DLD1 (cell line): Measurements from ENCODE around the gene CBLB.

Experiments
- in situ Hi-C: cut with HindIII; loops from 2 replicates; pipeline ENCODE4 v1.10.0; 2017; ENCODE audit warnings: low sequenced_read_pairs

CBLB gene

DNA sequence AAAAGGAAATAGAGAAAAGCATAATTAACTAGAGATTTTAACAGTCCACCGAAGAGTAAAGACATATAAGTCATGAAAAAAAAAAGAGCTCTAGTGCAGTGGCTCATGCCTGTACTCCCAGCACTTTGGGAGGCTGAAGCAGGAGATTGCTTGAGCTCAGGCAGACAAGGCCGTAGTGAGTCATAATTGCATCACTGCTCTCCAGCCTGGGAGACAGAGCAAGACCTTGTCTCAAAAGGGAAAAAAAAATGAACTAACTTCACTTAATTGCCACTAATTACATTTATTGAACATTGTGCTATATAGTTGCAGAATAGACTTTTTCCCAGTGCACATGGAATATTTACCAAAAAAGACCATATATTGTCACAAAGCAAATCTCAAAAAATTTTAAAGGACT, 221.8 kb downstream of the CBLB start:
- in situ Hi-C loops = no loop called here

DNA sequence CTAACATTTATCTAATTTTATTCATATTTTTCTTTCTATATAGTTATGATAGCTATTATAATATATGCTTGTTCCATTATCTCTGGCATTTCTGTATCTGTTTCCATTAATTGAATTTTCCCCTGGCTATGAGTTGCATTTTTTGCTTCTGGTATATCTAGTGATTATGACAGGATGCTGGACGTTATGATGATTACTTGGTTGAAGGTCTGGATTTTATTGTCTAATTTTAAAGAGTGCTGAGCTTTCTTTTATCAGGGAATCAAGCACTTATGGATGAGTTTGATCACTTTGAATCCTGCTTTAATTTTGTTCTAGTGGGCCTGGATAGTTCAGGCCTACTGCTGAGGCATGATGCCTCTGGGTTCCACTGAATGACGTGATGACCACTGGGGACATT, 229.7 kb downstream of the CBLB start:
- in situ Hi-C loops = no loop called here

DNA sequence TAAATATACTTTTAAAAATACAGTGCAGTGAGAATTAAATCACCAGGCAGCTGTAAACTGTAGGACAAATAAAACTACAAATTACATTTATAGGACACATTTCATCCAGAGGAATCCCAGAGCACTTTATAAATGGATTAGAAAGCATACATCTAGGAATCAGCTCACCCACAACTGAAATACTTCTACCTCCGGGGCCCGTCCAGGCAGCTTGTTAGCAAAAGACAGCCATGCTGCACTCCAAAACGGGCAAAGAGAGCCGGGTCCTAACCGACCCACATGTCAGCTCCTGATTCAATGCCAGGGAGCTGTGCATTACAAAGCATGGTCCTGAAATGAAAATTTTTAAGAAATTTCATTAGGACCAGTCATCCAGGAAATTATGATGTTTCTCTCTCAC, 234.1 kb downstream of the CBLB start:
- in situ Hi-C loops = no loop called here

DNA sequence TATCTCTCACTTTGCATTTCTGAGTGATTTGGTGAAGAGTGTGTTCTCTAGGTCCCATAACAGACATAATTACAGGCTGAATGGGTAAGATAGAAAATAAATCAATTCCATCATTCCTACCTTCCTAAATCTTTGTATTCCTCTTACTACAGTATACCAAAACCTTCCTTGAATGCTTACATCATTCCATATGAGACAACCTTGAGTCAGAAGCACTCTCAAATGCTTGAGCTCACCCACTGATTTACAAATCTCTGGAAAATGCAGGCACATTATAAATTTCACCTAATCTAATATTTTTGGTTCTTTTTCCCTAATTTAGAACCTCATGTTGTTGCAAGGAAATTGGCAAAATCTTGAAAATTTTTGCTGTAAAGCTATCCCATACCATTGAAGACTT, 239.1 kb downstream of the CBLB start:
- in situ Hi-C loops = no loop called here

DNA sequence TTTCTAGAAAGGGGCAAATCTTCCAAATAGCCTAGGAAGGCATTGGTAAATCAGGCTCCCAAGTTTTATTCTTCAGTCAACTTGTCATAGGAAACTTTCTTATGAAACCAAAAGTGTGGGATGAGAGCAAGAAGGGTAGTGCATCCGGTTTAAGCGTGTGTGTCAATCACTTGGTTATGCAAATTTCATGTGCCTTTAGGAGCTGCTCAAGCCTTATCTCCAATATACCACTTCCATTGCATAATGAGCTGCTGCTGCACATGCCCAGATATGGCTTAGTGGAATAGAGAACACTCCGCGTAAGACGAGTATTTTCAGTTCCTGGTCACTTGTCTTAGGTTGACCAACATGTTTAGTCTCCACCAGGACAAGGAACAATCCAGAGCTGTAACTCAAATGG, 242.1 kb downstream of the CBLB start:
- in situ Hi-C loops = no loop called here

DNA sequence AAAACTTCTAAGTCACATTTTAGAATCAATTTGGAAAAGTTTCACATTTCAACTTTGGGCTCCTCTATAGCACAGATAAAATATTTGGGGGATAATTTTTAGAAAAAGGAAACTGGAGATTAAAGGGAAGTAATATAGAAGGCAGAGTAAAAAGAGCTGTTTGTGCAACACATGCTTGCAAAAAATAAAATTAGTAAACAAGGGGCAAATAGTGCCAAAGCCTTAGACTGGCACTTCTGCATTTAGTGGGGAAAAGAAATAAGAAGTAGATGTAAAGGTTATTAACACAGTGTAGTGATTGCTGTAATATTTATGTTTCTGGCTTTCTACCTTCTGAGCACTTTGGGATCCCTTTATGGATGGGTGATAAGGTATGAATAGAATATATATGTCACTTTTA, 246.6 kb downstream of the CBLB start:
- in situ Hi-C loops = no loop called here

DNA sequence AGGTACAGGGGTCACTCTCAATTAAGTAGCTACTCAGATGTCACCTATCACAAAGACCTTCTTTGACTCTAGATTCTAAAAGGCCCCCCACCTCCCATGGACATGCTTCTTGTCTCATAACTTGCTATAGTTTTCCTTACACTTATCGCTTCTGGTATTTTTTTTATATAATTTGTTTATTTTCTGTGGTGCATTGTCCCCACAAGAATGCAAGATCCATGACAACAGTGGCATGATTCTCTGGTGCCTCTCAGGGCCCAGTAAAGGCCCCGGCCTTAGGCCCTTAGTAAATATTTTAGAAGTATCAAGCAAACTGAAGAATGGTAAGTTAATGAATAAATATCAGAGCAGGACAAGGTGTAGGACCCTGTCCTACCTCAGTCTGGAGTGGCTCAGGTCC, 248.6 kb downstream of the CBLB start:
- in situ Hi-C loops = no loop called here

DNA sequence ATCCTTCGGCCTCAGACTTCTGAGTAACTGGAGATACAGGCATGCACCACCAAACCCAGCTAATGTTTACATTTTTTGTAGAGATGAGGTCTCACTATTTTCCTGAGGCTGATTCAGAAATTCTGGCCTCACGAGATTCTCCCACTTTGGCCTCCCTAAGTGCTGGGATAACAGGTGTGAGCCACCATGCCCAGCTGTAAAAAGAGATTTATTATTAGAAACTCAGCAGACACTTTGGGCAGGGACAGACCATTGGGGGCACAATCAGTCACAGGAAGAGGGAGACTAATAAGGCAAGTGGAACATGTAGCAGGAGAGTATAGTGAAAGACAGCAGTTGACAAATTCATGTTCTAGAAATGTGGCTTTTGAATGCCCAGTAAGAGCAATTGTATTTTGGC, 249.2 kb downstream of the CBLB start:
- in situ Hi-C loops = no loop called here

DNA sequence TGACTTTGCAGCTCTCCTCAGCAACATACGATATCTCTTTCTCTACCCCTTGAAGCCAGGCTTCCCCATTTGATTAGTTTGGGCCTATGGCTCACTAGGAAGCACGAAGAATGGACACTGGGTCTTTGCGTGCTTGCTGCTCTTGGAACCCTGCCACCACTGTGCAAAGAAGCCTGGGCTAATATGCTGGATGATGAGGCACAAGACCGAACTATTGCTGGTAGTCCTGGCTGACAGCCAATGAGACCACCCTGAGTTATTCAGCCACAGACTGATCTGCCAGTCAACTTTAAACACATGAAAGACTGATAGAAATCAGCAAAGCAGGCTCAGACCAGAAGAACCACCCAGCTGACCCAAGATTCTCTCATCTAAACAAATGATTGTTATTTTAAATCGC, 250.3 kb downstream of the CBLB start:
- in situ Hi-C loops = no loop called here

DNA sequence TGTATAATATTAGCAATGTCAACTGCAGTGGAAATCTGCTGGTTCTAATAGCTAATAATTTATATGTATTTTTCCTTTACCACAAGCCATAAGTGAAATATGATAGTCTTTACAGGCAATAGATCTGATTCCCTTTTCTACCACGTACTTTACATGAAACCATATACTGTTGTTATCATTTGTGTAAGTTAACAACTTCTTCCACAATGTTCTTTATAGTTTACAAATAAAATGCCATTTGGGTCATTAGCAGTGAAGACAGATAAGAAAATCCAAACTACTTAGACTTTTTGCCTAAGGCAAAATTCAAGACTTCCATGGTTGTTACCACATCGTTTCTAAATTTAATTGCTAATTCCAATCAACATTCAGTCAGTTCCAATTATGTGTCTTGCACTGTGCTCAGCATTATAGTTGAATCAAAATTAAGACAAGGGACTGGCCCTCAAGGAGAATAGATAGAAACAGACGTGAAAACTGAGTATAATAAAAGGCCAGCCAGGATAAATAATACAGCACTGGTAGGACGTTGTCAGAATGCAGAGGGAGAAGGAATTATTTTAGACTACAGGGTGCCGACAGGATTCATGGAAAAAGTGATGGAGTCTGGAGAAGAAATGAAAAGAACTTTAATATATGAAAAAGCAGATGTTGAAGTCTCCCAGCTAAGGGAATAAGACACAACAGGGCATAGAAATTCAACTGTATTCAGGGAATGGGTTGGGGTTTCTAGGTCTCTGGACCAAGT, 252.3 kb downstream of the CBLB start:
- in situ Hi-C loops = no loop called here

DNA sequence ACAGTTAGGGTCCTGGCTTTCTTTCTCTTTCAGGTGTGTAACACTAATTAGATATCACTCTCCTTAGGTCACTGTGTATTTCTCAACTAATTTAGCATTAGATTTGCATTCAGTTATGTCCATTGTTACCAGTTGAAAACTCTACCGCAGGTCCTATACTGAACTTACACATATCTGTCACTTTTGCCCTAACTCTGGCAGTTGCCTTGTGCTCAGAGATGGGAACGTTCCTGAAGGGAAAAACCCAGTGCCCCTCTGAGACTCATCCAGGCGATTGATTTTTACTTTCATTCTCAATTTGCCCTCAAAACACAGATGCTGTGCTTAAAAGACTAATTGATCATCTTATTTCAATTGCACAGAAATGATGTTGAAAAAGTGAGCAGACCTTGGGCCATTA, 253.0 kb downstream of the CBLB start:
- in situ Hi-C loops = no loop called here

DNA sequence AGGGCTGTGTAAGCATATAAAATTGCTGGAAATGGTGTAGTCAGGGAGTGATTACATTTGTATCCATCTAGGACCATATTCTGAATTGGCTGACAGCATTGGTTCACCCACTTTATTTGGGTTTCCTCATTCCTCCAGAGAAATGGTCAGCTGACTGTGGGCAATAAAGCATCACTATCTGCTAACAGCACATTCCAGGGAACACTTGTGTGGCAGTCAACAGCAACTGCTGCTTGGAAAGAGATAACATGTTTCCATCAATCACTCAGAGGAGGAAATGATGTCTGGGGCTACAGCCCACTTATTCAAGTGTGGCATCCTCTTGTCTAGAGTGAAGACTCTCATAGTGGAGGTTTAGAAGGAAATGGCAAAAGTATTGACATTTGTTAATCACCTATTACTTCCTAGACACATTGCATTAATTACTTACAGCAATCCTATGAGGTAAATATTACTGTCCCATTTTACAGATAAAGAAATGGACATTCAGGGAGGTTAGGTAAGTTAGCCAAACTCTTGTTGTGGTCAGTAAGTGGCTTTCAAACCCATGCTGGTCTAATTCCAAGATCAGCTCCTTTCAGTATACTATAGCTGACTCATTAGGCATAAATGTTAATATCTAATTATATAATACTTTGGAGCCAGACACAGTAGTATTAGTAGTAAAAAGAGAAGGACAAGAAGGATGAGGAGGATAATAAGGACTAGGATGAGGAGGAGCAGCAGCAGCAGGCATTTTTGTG, 254.4 kb downstream of the CBLB start:
- in situ Hi-C loops = no loop called here

DNA sequence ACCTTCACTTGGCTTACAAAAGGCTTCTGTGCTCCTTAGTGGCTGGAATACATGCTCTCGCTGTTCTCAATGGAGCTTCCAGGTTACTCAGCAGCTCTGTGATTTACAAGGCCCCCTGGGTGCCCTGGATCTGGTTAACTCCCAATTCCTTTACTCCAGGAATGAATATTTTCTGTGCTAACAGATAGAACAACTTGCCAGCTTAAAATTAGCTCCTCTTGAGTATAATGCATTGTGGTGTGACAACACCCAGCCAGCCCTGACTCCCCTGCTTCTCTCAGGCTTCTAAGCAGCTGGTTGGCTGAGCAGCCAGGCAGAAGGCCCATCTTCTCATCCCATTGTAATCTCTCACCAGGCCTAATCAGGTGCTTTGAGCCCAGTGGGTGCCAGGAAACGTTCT, 255.7 kb downstream of the CBLB start:
- in situ Hi-C loops = no loop called here

DNA sequence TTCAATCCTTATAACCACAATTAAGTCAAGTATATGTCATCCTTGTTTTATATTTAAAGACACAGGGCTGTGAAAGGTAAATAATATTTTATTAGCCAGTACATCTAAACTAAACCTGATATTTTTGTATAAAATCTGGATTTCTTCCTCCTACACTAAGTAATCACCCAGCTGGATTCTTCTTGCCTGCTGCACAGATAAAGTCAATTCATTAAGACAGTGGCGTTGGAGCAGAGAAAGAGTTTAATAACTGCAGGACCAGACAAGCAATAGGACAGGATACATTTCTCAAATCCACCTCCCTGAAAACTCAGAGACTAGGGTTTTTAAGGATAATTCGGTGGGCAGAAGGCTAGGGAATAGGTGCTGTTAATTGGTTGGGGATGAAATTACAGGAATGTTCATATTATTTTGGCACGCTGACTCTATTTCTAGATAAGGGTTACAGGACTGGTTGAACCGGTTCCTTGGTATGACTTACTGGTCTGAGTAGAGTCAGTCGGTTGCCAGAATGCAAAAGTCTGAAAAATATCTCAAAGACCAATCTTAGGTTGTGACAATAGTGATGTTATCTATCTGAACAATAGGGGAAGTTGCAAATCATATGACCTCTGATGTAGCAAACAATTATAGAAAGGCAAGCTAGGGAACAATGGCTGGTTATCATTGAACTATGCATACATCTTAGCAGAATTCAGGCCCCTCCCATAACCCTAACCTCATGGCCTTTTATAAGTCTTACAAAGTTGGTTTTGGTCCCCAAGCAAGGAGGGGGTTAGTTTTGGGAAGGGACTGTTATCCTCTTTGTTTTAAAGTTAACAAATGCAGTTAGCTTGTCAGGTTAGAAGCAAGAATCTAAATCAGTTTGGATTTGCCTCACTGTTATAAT, 257.3 kb downstream of the CBLB start:
- in situ Hi-C loops = no loop called here

DNA sequence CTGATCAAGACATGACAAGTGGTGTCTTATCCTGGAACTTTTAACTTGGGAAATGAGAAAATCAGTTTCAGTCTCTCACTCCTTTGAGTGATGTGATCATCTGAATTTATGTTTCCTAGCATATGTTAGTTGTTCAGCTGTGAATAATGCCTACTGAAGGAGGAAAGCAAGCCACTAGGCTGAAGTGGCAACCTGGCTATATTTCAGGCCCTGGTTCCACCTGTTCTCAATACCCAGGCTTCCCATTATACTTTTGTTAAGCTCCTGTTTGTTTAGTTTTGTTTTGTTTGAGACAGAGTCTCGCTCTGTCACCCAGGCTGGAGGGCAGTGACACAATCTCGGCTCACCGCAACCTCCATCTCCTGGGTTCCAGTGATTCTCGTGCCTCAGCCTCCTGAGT, 258.3 kb downstream of the CBLB start:
- in situ Hi-C loops = no loop called here

DNA sequence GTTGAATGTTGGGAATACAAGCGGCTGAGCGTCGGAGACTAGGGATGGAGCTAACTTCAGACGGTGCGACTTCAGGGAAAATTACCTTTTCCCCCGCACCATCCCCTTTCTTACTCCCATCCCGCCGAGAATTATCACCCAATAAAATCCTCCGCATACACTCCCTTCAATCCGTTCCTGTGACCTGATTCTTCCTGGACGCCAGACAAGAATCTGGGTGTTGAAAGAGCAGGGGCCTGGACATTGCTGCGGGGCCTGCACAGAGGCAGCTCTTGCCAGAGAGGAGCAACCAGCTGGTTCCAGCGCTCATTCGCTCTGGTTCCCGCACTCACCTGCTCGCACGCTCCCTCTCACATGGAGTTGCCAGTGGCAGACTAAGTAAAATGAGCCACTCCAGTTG, 260.2 kb downstream of the CBLB start:
- in situ Hi-C loops = no loop called here

DNA sequence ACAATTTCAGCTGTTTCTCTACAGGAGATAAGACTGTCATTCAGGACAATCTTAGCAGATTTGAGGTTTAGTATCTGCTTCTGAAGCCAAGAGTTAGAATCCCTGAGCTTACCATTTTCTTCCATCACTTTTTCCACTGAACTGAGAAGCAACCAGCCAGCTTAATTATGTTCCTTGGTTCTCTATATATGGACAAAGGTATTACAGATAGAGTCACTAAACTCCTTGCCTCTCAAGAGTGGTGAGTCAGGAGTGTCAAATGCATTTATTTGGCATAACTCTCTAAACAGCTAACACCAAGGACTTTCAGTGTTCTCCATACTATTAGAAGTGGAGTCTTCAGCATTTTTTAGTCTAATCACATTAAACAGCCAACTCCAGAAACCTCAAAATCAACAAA, 262.8 kb downstream of the CBLB start:
- in situ Hi-C loops = no loop called here
